Gastrocnemius medialis (tissue), 4 donors: ENCODE data around the gene OR7C1.

ENCODE experiments used
- CTCF ChIP-seq, 5 experiments: fragments of 450-650 bp in 3 of 5; fragments of 200-600 bp in 2 of 5; sonication (generic) in 2 of 5; IDR thresholded peaks in 4 of 5; conservative IDR thresholded peaks in 1 of 5; 1 replicate in 4 of 5; 2 replicates in 1 of 5; pipeline ENCODE4 v1.5.1; 2016 to 2019; ENCODE audit warnings: antibody characterized with exemption in 5 of 5, mild to moderate bottlenecking in 3 of 5, moderate library complexity in 3 of 5
- POLR2A ChIP-seq, 2 donors: fragments of 450-650 bp; IDR thresholded peaks; one replicate each; pipeline ENCODE4 v1.6.1; 2017; ENCODE audit warnings: antibody characterized with exemption in 2 of 2, mild to moderate bottlenecking in 2 of 2, moderate library complexity in 2 of 2

- TF ChIP-seq CTCF (IDR thresholded peaks at IDR 0.05 in 4 of 5, conservative IDR thresholded peaks at IDR 0.05 in 1 of 5) (no peak), POLR2A (IDR thresholded peaks at IDR 0.05) (no peak)
These were observed 67.0 kb downstream of the OR7C1 start for GRCh38 chr19:14768001-14768400.
